HEK293 (cell line): Measurements from ENCODE around the gene SLC12A4.

ENCODE experiments used
- CTCF ChIA-PET: fragments of 350-600 bp; formaldehyde crosslinking; extraction: SDS; loops from one replicate; lab custom pipeline; 2021; ENCODE audit warnings: antibody characterized with exemption; lab: Yijun Ruan, JAX
- POLR2A ChIA-PET: fragments of 300-600 bp; formaldehyde crosslinking; extraction: SDS; loops from one replicate; lab custom pipeline; 2020; ENCODE audit warnings: antibody characterized with exemption, inconsistent platforms; lab: Yijun Ruan, JAX
- H3K27ac ChIP-seq: fragments of 200-500 bp; sonication (Bioruptor generic); 2 replicates; pipeline ENCODE4 v1.5.1; 2014; ENCODE audit warnings: low read depth, low read length, control low read depth, inconsistent platforms; ENCODE audit errors: extremely low read depth
- H3K36me3 ChIP-seq, 2 experiments: fragments of 200-500 bp in 1 of 2; sonication (Bioruptor generic) in 1 of 2; 1 replicate in 1 of 2; 2 replicates in 1 of 2; pipeline ENCODE4 v1.5.1; 2014 to 2017; ENCODE audit warnings: inconsistent platforms in 2 of 2, low read length in 2 of 2; ENCODE audit not compliant: control insufficient read depth in 2 of 2, insufficient read depth in 1 of 2
- H3K4me1 ChIP-seq: fragments of 200-500 bp; sonication (Bioruptor generic); 2 replicates; pipeline ENCODE4 v1.5.1; 2014; ENCODE audit warnings: mild to moderate bottlenecking, low read length, inconsistent platforms; ENCODE audit not compliant: control insufficient read depth, insufficient read depth
- H3K4me3 ChIP-seq: 2 replicates; pipeline ENCODE4 v1.5.1; 2011; ENCODE audit warnings: low read depth, mild to moderate bottlenecking, control low read depth, low read length, moderate library complexity
- H3K9me3 ChIP-seq: fragments of 200-500 bp; sonication (Bioruptor generic); 2 replicates; pipeline ENCODE4 v1.5.1; 2014; ENCODE audit warnings: low read depth, low read length, inconsistent platforms; ENCODE audit not compliant: control insufficient read depth, insufficient read depth
- ZBTB7A ChIP-seq: fragments of 450-650 bp; formaldehyde crosslinking; IDR thresholded peaks from 2 replicates; pipeline ENCODE4 v1.5.1; 2016; ENCODE audit warnings: low read depth, missing biosample characterization, missing genetic modification characterization
- ZFP3 ChIP-seq: fragments of 450-650 bp; formaldehyde crosslinking; IDR thresholded peaks from 2 replicates; pipeline ENCODE4 v1.5.1; 2016; ENCODE audit warnings: low read depth, missing biosample characterization, missing genetic modification characterization
- ZNF138 ChIP-seq: fragments of 450-650 bp; formaldehyde crosslinking; IDR thresholded peaks from 2 replicates; pipeline ENCODE4 v1.5.1; 2016; ENCODE audit warnings: missing biosample characterization, missing genetic modification characterization, borderline replicate concordance
- ZNF146 ChIP-seq: fragments of 450-650 bp; formaldehyde crosslinking; IDR thresholded peaks from 2 replicates; pipeline ENCODE4 v1.5.1; 2016; ENCODE audit warnings: missing biosample characterization, missing genetic modification characterization
- ZNF239 ChIP-seq: fragments of 450-650 bp; formaldehyde crosslinking; IDR thresholded peaks from 2 replicates; pipeline ENCODE4 v1.5.1; 2016; ENCODE audit warnings: missing biosample characterization, missing genetic modification characterization
- ZNF292 ChIP-seq: fragments of 450-650 bp; formaldehyde crosslinking; IDR thresholded peaks from 2 replicates; pipeline ENCODE4 v1.5.1; 2016; ENCODE audit warnings: low read depth, missing biosample characterization, missing genetic modification characterization, borderline replicate concordance
- ZNF302 ChIP-seq: fragments of 450-650 bp; formaldehyde crosslinking; IDR thresholded peaks from 2 replicates; pipeline ENCODE4 v1.5.1; 2016; ENCODE audit warnings: missing biosample characterization, missing genetic modification characterization, low read depth
- ZNF324 ChIP-seq: fragments of 450-650 bp; formaldehyde crosslinking; IDR thresholded peaks from 2 replicates; pipeline ENCODE4 v1.5.1; 2016; ENCODE audit warnings: missing biosample characterization, missing genetic modification characterization
- ZNF335 ChIP-seq: fragments of 450-650 bp; formaldehyde crosslinking; conservative IDR thresholded peaks from 2 replicates; pipeline ENCODE4 v1.5.1; 2016; ENCODE audit warnings: missing biosample characterization, missing genetic modification characterization
- ZNF391 ChIP-seq: fragments of 450-650 bp; formaldehyde crosslinking; IDR thresholded peaks from 2 replicates; pipeline ENCODE4 v1.5.1; 2016; ENCODE audit warnings: low read depth, missing biosample characterization, missing genetic modification characterization, borderline replicate concordance
- ZNF394 ChIP-seq: fragments of 450-650 bp; formaldehyde crosslinking; IDR thresholded peaks from 2 replicates; pipeline ENCODE4 v1.5.1; 2016; ENCODE audit warnings: missing biosample characterization, missing genetic modification characterization, mild to moderate bottlenecking, moderate library complexity, borderline replicate concordance
- ZNF626 ChIP-seq: fragments of 450-650 bp; sonication (Bioruptor Pico); formaldehyde crosslinking; IDR thresholded peaks from 2 replicates; pipeline ENCODE4 v1.5.1; 2018; ENCODE audit warnings: missing biosample characterization, missing genetic modification characterization, inconsistent platforms
- ZNF701 ChIP-seq: fragments of 450-650 bp; formaldehyde crosslinking; IDR thresholded peaks from 2 replicates; pipeline ENCODE4 v1.5.1; 2016; ENCODE audit warnings: missing biosample characterization, missing genetic modification characterization
- ZNF76 ChIP-seq: fragments of 450-650 bp; formaldehyde crosslinking; IDR thresholded peaks from 2 replicates; pipeline ENCODE4; 2016; ENCODE audit warnings: low read depth, missing biosample characterization, missing genetic modification characterization, borderline replicate concordance
- ZXDB ChIP-seq: fragments of 450-650 bp; formaldehyde crosslinking; IDR thresholded peaks from 2 replicates; pipeline ENCODE4 v1.5.1; 2016; ENCODE audit warnings: missing biosample characterization, missing genetic modification characterization
- TF ChIP-seq, protein P1 (sequence below): fragments of 450-650 bp; formaldehyde crosslinking; IDR thresholded peaks from 2 replicates; pipeline ENCODE4 v1.5.1; 2017; ENCODE audit warnings: missing biosample characterization, mild to moderate bottlenecking, missing genetic modification characterization, moderate library complexity
- TF ChIP-seq, protein P2 (sequence below): fragments of 450-650 bp; formaldehyde crosslinking; IDR thresholded peaks from 2 replicates; pipeline ENCODE4 v1.5.1; 2016; ENCODE audit warnings: missing biosample characterization, missing genetic modification characterization

SLC12A4 gene

DNA sequence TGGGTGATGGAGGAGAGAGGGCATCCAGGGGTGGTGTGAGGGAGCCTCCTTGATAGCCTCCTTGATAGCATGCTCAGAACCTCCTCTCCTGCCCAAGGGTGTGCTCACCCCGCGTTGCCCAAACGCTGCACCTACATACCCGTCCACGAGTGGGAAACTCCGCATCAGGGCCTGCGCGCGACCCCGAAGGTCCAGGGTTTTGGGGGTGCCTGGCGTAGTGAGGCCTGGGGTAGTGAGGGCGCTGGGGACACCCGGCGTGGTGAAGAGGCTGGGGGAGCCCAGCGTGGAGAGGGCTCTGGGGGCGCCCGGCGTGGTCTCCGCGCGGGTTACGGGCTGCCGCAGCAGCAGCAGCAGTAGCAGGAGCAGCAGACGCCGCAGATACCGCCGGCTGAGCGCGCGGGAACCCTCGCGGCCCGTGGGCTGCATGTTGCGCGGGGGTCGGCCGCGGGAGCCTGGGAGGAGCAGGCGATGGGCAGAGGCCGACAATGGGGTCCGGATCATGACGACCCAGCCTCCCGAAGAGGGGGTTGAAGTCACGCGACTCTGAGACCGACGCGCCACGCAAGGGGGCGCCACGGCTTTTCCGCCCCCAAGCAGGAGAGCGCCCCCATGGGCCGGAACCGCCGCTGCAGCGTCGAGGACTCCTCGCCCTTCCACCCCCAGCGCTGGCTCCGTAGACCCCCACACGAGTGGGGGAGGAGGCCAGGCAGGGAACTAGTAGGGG lies 11.7 kb upstream of the SLC12A4 start, which contains the start of gene DPEP3 (continued):
- no peak for TF ChIP-seq ZNF239 (tag by site-specific recombination)

DNA sequence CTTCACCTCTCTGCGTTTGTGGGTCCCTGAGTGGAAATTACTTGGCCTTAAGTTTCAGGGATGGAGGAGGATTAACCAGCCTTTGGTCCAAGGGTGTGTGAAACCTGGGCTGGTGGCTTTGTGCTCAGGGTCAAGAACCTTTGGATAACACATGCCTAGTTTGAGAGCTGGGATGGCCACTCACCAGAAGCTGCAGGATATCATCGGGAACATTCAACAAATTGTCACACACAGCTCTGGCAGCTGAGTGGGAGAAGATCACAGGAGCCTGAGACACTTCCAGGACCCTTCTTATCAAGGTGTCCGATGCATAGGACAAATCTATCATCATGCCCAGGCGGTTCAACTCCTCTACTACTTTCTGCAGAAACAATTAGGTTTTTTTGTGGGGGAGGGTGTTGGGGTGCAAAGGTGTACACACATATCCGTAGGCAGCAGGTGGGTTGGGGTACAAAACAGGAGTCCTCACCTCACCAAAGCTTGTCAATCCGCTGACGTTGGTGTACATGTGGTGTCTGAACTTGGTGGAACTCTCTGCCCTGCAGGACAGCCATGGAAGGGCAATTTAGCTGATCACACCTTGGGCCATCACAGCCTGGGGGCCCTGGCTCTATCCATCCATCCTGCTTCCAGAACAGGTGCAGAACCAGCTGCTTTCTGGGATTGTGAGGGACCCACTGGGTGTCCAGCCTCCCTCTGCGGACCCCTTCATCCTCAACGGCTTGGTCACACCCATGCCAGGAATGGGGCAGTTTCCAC lies 9.2 kb upstream of the SLC12A4 start:
- TF ChIP-seq ZNF324 (tag by site-specific recombination) = no peak
- TF ChIP-seq ZNF292 (tag by site-specific recombination) = no peak
- TF ChIP-seq ZNF335 (tag by site-specific recombination) = no peak
- no peak for TF ChIP-seq ZNF701 (tag by site-specific recombination)
- TF ChIP-seq ZNF626 (tag by site-specific recombination) = no peak
- TF ChIP-seq ZNF146 = no peak
- no peak for TF ChIP-seq ZXDB (tag by site-specific recombination)
- no peak for TF ChIP-seq ZNF76
- no peak for TF ChIP-seq ZNF391 (tag by site-specific recombination)
- TF ChIP-seq, protein P1, sequence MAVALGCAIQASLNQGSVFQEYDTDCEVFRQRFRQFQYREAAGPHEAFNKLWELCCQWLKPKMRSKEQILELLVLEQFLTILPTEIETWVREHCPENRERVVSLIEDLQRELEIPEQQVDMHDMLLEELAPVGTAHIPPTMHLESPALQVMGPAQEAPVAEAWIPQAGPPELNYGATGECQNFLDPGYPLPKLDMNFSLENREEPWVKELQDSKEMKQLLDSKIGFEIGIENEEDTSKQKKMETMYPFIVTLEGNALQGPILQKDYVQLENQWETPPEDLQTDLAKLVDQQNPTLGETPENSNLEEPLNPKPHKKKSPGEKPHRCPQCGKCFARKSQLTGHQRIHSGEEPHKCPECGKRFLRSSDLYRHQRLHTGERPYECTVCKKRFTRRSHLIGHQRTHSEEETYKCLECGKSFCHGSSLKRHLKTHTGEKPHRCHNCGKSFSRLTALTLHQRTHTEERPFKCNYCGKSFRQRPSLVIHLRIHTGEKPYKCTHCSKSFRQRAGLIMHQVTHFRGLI = no peak
- no peak for TF ChIP-seq ZNF302 (tag by site-specific recombination)
- no peak for TF ChIP-seq ZBTB7A (tag by site-specific recombination)
- TF ChIP-seq, protein P2, sequence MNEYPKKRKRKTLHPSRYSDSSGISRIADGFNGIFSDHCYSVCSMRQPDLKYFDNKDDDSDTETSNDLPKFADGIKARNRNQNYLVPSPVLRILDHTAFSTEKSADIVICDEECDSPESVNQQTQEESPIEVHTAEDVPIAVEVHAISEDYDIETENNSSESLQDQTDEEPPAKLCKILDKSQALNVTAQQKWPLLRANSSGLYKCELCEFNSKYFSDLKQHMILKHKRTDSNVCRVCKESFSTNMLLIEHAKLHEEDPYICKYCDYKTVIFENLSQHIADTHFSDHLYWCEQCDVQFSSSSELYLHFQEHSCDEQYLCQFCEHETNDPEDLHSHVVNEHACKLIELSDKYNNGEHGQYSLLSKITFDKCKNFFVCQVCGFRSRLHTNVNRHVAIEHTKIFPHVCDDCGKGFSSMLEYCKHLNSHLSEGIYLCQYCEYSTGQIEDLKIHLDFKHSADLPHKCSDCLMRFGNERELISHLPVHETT (tag by site-specific recombination) = no peak
- no peak for TF ChIP-seq ZNF138 (tag by site-specific recombination)
- no peak for TF ChIP-seq ZNF394
- POLR2A ChIA-PET = interaction anchor here (0.6 kb wide), 2 partner anchors 21 to 443 kb away, joined by 5 to 6 read pairs; no protein-coding TSS in a partner anchor
- Histone ChIP-seq H3K36me3 (no peaks in the 10 kb centered on the region), H3K4me1 (no peaks in the 10 kb centered on the region), H3K9me3 (no peaks in the 10 kb centered on the region), H3K4me3 (no peak overlapping the region), H3K27ac (no peak overlapping the region)
- CTCF ChIA-PET = interaction anchor here (0.7 kb wide), 1 partner anchor 86 kb away, joined by 3 read pairs; no protein-coding TSS in a partner anchor

DNA sequence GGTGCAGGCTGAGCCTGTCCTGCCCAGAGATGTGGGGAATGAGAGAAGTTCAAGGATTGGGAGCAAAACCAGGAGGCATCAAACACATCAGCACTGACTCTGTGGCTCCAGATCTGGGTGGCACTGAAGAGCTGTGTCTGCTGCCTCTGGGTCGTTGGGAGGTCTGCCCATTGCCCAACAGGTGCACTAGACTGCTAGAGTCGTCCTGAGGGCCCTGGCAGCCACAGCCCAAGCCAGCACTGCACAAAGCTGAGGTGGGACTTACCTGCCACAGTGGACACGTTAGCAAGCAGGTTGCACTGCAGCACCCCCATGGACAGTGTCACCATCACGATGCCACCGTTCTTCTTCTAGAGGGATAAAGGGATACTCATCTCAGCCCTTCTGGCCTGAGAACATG lies 8.6 kb upstream of the SLC12A4 start:
- Histone ChIP-seq H3K4me1 (no peaks in the 10 kb centered on the region), H3K4me3 (no peak overlapping the region), H3K36me3 (no peaks in the 10 kb centered on the region), H3K27ac (no peak overlapping the region), H3K9me3 (no peaks in the 10 kb centered on the region)
- ChIA-PET CTCF (interaction anchor here (0.7 kb wide), 1 partner anchor 87 kb away, joined by 3 read pairs; no protein-coding TSS in a partner anchor), POLR2A (no interaction called here)
- no peak for TF ChIP-seq ZFP3
